Neuronal stem cell (in vitro differentiated cells): Measurements from ENCODE around the gene DAPK1.

ENCODE experiments used
- DNase-seq: peaks from one replicate; pipeline ENCODE4 v3.0.0-alpha.2; 2013; ENCODE audit warnings: low spot score
- H2AFZ ChIP-seq: one replicate; pipeline ENCODE4 v1.6.1; 2013; ENCODE audit warnings: mild to moderate bottlenecking, low read length, inconsistent platforms
- H2AK5ac ChIP-seq: 2 replicates; pipeline ENCODE4 v1.6.1; 2013; ENCODE audit warnings: low read depth, mild to moderate bottlenecking, inconsistent platforms, low read length, moderate library complexity, mixed read lengths
- H2BK120ac ChIP-seq: 2 replicates; pipeline ENCODE4 v1.6.1; 2013; ENCODE audit warnings: low read depth, mild to moderate bottlenecking, inconsistent platforms, low read length, moderate library complexity, mixed read lengths
- H2BK12ac ChIP-seq: one replicate; pipeline ENCODE4 v1.6.1; 2013; ENCODE audit warnings: low read length, inconsistent platforms
- H2BK15ac ChIP-seq: 2 replicates; pipeline ENCODE4 v1.6.1; 2013; ENCODE audit warnings: mild to moderate bottlenecking, low read length, inconsistent platforms, mixed read lengths
- H2BK5ac ChIP-seq: one replicate; pipeline ENCODE4 v1.6.1; 2013; ENCODE audit warnings: inconsistent platforms, mild to moderate bottlenecking, low read length, moderate library complexity
- H3K14ac ChIP-seq: one replicate; pipeline ENCODE4 v1.6.1; 2013; ENCODE audit warnings: low read length, inconsistent platforms
- H3K18ac ChIP-seq: 2 replicates; pipeline ENCODE4 v1.6.1; 2013; ENCODE audit warnings: low read length, inconsistent platforms
- H3K23ac ChIP-seq: 2 replicates; pipeline ENCODE4 v1.6.1; 2013; ENCODE audit warnings: low read depth, mild to moderate bottlenecking, mixed read lengths, low read length, inconsistent platforms; ENCODE audit not compliant: poor library complexity
- H3K27ac ChIP-seq: replicated peaks from 3 replicates; pipeline ENCODE4 v1.5.1; 2013; ENCODE audit warnings: low read length, inconsistent platforms
- H3K27me3 ChIP-seq, 3 experiments: 2 replicates each; pipeline ENCODE4 v1.6.1; 2013; ENCODE audit warnings: low read length in 3 of 3, mild to moderate bottlenecking in 2 of 3, inconsistent platforms in 1 of 3, low read depth in 1 of 3, mixed read lengths in 1 of 3, moderate library complexity in 1 of 3; ENCODE audit not compliant: control insufficient read depth in 3 of 3, insufficient read depth in 3 of 3
- H3K36me3 ChIP-seq, 2 donors: replicated peaks in 1 of 2; 2 replicates each; pipeline ENCODE4 v1.6.1; 2013; ENCODE audit warnings: low read length in 2 of 2; ENCODE audit not compliant: control insufficient read depth in 2 of 2, insufficient read depth in 2 of 2
- H3K4ac ChIP-seq: 2 replicates; pipeline ENCODE4 v1.6.1; 2013; ENCODE audit warnings: inconsistent platforms, mild to moderate bottlenecking, low read length, moderate library complexity
- H3K4me1 ChIP-seq, 2 donors: 1 replicate in 1 of 2; 2 replicates in 1 of 2; pipeline ENCODE4 v1.6.1; 2013; ENCODE audit warnings: low read length in 2 of 2, low read depth in 1 of 2; ENCODE audit not compliant: control insufficient read depth in 2 of 2, insufficient read depth in 1 of 2
- H3K4me2 ChIP-seq: one replicate; pipeline ENCODE4 v1.6.1; 2013; ENCODE audit warnings: mild to moderate bottlenecking, low read length, inconsistent platforms; ENCODE audit not compliant: insufficient read depth, poor library complexity, severe bottlenecking
- H3K4me3 ChIP-seq, 2 donors: 2 replicates each; pipeline ENCODE4 v1.5.1; 2013; ENCODE audit warnings: low read length in 2 of 2, mild to moderate bottlenecking in 2 of 2, inconsistent platforms in 1 of 2, moderate library complexity in 1 of 2
- H3K79me1 ChIP-seq: one replicate; pipeline ENCODE4 v1.6.1; 2013; ENCODE audit warnings: low read depth, mild to moderate bottlenecking, inconsistent platforms, low read length, moderate library complexity
- H3K9ac ChIP-seq: one replicate; pipeline ENCODE4 v1.6.1; 2013; ENCODE audit warnings: mild to moderate bottlenecking, low read depth, low read length, inconsistent platforms; ENCODE audit not compliant: poor library complexity
- H3K9me3 ChIP-seq, 2 donors: replicated peaks in 1 of 2; 2 replicates each; pipeline versions ENCODE3 to v1.6.1; 2013; ENCODE audit warnings: low read length in 2 of 2, mild to moderate bottlenecking in 2 of 2, inconsistent platforms in 1 of 2, low read depth in 1 of 2, mixed read lengths in 1 of 2, moderate library complexity in 1 of 2; ENCODE audit not compliant: control insufficient read depth in 2 of 2, insufficient read depth in 1 of 2
- H4K8ac ChIP-seq: one replicate; pipeline ENCODE4 v1.6.1; 2013; ENCODE audit warnings: low read depth, mild to moderate bottlenecking, inconsistent platforms, low read length, moderate library complexity
- H4K91ac ChIP-seq: one replicate; pipeline ENCODE4 v1.6.1; 2013; ENCODE audit warnings: low read length, low read depth, mild to moderate bottlenecking, inconsistent platforms; ENCODE audit not compliant: poor library complexity
- WGBS, 2 donors: extraction: QIAGEN DNeasy Blood & Tissue Kit; methylation state at CpG; one replicate each; pipeline ENCODE4 v1.1.7; 2013; ENCODE audit warnings: missing lambda C conversion rate in 2 of 2, mixed read lengths in 1 of 2; ENCODE audit not compliant: insufficient read length in 2 of 2, insufficient replicate concordance in 1 of 2; ENCODE audit errors: extremely low coverage in 2 of 2; 5-methylcytosine and 5-hydroxymethylcytosine counted together

Gene DAPK1

DNA sequence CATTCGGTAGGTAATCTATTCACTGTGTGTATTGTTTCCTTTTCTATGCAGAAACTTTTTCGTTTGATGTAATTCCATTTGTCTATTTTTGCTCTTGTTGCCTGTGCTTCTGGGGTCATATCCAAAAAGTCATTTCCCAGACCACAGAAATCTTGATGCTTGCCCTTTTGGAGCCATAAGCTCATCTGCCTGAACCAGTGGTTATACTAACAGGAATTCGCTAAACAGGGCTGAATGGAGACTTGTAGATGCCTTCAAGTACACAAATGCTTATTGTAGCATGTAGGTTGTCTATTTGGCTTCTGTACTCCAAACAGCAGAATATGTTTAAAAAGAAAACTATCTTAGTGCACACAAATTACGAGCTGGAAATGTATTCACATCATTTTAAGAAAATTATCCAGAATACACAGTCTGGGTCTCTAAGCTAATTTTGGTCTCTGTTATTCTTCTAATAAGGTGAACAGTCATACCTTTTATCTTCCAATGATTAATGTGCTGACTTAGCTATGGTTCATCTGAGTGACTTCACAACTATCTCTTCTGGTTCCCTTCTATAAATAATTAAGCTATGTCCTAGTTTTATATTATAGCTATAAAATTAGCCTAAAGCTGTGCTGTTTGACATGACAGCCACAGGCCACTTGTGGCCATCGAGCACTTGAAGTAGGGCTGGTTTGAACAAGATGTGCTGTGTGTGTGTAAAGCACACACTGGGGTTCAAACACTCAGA, 87.6 kb downstream of the DAPK1 start:
- no peak overlapping the region for H4K8ac ChIP-seq

DNA sequence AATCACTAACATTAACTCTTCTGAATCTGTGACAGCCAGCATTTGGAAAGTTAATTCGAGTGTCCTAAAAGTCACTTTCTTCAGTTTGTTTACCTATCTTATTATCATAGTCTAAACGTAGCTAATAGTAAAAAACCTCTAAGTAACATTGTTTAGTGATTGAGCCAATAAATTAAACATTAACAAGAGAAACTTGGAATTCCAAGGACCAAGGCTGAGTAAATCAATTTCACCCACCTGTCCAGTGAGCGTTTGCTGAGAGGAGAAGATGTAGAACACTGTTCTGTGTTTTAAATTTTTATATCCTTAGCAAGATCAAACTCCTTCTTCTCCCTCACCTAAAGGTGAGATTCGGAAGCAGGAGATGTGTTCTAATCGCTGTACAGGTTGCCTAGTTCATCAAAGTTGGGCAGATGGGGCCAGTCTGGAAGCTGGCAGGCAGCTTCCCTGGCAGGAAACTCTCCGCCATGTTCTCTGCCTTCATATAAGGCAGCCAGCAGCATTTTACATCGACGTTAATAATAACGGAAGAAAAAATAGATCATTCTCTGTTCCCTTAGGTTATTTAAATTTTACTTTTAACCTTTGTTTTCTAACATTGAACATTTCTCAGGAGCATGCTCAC, 89.2 kb downstream of the DAPK1 start:
- H2BK12ac ChIP-seq, result no peak overlapping the region
- H2BK5ac ChIP-seq, result no peak overlapping the region
- H3K18ac ChIP-seq, result no peak overlapping the region
- H3K4me1 ChIP-seq, result no peaks in the 10 kb centered on the region
- H3K23ac ChIP-seq, result no peak overlapping the region
- H4K91ac ChIP-seq, result no peak overlapping the region
- no peak for DNase-seq
- H3K14ac ChIP-seq, result no peak overlapping the region
- H3K79me1 ChIP-seq, result no peaks in the 10 kb centered on the region
- no peak overlapping the region for H3K4me2 ChIP-seq
- no peak overlapping the region for H2AK5ac ChIP-seq
- no peak overlapping the region for H2AFZ ChIP-seq
- H3K9ac ChIP-seq, result no peak overlapping the region
- no peaks in the 10 kb centered on the region for H3K27me3 ChIP-seq
- H3K36me3 ChIP-seq, result no peaks in the 10 kb centered on the region
- H3K27ac ChIP-seq, result no peak overlapping the region
- H4K8ac ChIP-seq, result no peak overlapping the region
- no peak overlapping the region for H2BK120ac ChIP-seq
- WGBS, 2 donors, result no CpG with 5 or more reads among the region's 9 CpGs
- no peak overlapping the region for H2BK15ac ChIP-seq
- no peak overlapping the region for H3K4me3 ChIP-seq
- no peak overlapping the region for H3K4ac ChIP-seq
- H3K9me3 ChIP-seq, result no peaks in the 10 kb centered on the region

More for the DNA sequence above, 87.6 kb downstream of the DAPK1 start:
- Histone ChIP-seq H2AK5ac (no peak overlapping the region), H4K91ac (no peak overlapping the region), H3K4me1 (peaks cover 0 to 6% of the 10 kb centered on the region in 2 donors), H2AFZ (no peak overlapping the region), H3K27me3 (no peaks in the 10 kb centered on the region), H3K18ac (no peak overlapping the region), H3K27ac (no peak overlapping the region), H2BK120ac (no peak overlapping the region), H3K9ac (no peak overlapping the region), H3K4ac (no peak overlapping the region), H3K23ac (no peak overlapping the region), H3K79me1 (no peaks in the 10 kb centered on the region), H3K4me2 (no peak overlapping the region), H3K36me3 (no peaks in the 10 kb centered on the region), H2BK5ac (no peak overlapping the region), H3K4me3 (no peak overlapping the region), H3K14ac (no peak overlapping the region), H2BK12ac (no peak overlapping the region), H3K9me3 (no peaks in the 10 kb centered on the region), H2BK15ac (no peak overlapping the region)
- DNase-seq, result no peak
- WGBS, 2 donors, result no CpG with 5 or more reads among the region's 5 CpGs

DNA sequence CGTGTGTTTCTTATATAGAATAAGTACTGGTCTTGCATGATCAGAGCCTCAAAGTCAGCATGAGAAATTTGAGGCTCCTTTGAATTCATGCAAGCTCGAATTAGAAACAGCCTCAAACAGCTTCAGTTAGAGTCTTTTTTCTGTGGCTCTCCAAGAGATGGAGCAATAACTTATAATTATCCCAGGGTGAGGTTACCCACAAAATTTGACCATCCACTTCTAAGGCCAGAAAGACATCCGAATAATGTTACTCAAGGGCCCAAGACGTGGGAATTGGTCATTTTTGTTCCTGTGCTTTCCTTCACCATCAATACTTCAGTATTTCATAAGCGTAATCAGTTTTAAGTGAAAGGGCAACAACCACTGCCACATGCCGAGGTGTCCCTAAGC, 89.7 kb downstream of the DAPK1 start:
- no peak for DNase-seq
- Histone ChIP-seq H3K4ac (no peak overlapping the region), H2AK5ac (no peak overlapping the region), H2BK120ac (no peak overlapping the region), H2BK5ac (no peak overlapping the region), H2BK15ac (no peak overlapping the region), H3K4me1 (no peaks in the 10 kb centered on the region), H4K8ac (no peak overlapping the region), H4K91ac (no peak overlapping the region), H2BK12ac (no peak overlapping the region), H3K4me3 (no peak overlapping the region), H3K79me1 (no peaks in the 10 kb centered on the region), H3K4me2 (no peak overlapping the region), H3K14ac (no peak overlapping the region), H3K18ac (no peak overlapping the region), H3K9ac (no peak overlapping the region), H2AFZ (no peak overlapping the region), H3K27me3 (no peaks in the 10 kb centered on the region), H3K23ac (no peak overlapping the region), H3K36me3 (no peaks in the 10 kb centered on the region), H3K27ac (no peak overlapping the region), H3K9me3 (no peaks in the 10 kb centered on the region)
- no CpG with 5 or more reads among the region's 6 CpGs for WGBS, 2 donors

DNA sequence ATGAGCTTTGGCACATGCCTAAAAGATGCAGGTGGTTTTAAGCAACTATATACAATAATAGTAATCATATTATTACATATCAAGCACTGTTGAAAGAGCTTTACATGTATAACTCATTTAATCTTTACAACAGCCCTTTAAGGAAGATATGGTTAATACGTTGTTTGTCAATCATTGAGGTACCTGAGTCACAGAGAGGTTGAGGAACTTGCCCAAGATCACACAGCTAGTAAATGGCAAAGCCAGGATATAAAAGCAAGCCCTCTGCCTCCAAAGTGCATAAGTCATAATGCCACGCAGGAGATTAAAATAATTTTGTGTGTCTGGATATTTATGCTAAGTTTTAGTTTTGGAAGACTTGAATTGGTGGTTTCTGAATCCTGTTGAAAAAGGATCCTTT, 90.2 kb downstream of the DAPK1 start:
- Histone ChIP-seq H3K4ac (no peak overlapping the region), H3K27me3 (no peaks in the 10 kb centered on the region), H3K79me1 (peaks cover 2% of the 10 kb centered on the region), H2AFZ (no peak overlapping the region), H4K91ac (no peak overlapping the region), H3K23ac (no peak overlapping the region), H3K4me2 (no peak overlapping the region), H2AK5ac (no peak overlapping the region), H2BK12ac (no peak overlapping the region), H3K4me3 (no peak overlapping the region), H3K18ac (no peak overlapping the region), H3K36me3 (no peaks in the 10 kb centered on the region), H4K8ac (no peak overlapping the region), H3K4me1 (no peaks in the 10 kb centered on the region), H3K14ac (no peak overlapping the region), H3K27ac (no peak overlapping the region), H2BK15ac (no peak overlapping the region), H3K9me3 (no peaks in the 10 kb centered on the region), H2BK120ac (no peak overlapping the region), H3K9ac (no peak overlapping the region), H2BK5ac (no peak overlapping the region)
- no CpG with 5 or more reads among the region's 2 CpGs for WGBS, 2 donors
- no peak for DNase-seq
